GM19099 (cell line): ENCODE data around the gene TEF.
A peak's percentile ranks its signal among the peaks of the same experiment; 100 is the strongest.

Source experiments
- POLR2A ChIP-seq: IDR thresholded peaks from 3 replicates; pipeline ENCODE4 v1.6.1; 2011; ENCODE audit warnings: low read depth; ENCODE audit not compliant: insufficient read length; ENCODE audit errors: extremely low read depth

Gene TEF

DNA sequence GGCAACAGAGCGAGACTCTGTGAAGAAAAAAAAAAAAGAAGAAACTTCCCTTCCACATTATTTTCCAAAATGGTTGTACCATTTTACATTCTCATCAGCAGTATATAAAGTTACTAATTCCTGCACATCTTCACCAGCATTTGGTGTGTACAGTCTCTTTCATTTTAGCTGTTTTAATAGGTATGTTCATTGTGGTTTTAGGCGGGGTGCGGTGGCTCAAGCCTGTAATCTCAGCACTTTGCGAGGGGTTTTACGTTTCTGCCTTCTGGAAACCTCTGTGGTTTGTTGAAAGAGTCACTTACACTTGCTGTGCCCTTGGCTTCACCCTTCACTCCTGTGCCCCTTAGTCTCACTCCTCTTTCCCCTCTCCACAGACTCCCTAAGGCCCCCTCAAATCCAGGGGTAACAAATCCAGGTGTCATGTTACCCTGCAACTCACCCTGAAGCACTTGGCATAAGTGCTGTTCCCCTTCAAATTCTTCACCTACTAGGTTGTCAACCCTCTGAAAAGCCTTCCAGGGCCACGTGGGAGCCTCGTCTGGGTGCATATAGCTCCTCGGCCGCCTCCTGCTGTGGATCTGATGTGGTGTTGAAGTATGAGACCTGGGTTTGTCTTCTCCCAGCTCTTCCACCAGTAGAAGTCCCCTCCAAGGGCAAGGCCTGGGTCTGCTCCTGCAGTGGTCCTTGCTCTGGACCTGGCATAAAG, 44.1 kb downstream of the TEF start:
- TF ChIP-seq POLR2A, result no peak

DNA sequence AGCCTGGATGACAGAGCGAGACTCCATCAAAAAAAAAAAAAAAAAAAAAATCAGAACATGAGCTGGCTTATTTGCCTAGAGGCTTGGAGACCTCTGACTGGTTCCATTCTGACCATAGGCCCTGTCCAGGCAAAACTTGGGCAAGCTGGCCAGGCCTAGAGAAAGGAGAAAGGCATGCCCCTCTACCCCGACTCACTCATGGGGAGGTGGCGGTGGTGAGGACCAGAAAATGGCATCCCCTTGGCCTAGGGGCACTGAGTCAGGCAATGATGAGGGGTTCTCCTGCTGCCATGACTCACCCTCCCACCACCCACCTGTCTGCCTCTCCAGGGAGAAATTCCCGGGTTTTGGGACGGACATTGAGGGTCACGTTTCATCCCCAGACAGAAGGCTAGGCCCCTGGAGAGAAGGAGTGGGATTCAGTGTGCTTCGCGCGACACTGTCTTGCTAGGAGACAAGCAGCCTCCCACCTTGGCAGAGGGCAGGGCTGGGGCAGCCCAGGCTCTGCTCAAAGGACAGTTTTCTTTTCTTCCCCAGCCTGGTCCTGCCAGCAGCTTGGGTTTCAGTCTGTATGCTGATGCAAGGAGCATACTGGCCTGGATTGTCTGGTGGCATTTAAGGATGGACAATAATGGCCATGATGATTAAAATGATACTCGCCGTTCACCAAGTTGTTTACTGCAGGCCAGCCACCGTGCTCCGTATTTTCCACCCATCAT, 47.6 kb downstream of the TEF start:
- no peak for TF ChIP-seq POLR2A

DNA sequence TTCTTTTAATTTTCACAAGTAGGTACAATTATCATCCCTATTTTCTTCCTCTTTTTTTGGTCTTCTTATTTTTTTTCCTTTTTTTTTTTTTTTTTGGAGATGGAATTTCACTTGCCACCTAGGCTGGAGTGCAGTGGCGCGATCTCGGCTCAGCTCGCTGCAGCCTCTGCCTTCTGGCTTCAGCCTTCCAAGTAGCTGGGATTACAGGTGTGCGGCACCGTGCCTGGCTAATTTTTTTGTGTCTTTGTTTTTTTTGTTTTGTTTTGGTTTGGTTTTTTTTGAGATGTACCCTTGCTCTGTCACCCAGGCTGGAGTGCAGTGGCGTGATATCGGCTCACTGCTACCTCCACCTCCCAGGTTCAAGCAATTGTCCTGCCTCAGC, 48.2 kb downstream of the TEF start:
- TF ChIP-seq POLR2A, result no peak

DNA sequence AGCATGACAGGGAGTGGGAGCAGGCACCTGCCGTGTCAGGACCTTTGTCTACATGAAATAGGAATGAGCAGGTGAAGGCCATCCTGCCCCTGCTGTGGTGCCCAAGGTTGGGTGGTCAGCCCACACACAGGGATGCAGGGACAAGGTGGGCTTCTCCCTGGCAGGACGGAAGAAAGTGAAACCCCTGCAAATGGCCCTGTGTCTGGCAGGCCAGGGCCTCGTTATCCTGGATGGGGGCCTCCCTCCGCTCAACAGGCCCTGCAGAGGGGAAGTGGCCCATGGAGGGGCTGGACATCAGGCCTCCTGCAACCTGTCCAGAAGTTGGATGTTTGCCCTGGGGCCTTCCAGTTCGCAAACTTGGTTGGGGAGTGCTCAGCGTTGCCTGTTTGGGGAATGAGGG, 49.9 kb downstream of the TEF start:
- TF ChIP-seq POLR2A, result no peak

DNA sequence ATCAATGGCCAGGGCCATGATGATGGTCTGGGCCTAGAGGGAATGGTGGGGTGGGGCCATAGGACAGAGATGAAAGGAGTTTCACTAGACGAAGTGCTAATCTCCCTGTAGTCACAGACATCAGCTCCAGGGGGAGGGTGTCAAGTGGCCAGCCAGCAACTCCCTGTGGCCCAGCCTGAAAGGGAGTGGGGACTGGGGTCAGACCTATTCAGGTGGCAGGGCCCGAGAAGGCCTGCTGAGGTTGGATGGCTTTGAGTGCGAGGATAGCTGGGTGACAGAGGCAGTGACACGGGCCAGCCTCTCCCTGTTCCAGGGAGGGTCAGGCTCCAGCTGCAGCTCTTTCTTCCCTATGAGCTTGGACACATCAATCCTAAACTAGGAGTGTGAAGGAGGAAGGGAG, 53.8 kb downstream of the TEF start:
- no peak for TF ChIP-seq POLR2A

DNA sequence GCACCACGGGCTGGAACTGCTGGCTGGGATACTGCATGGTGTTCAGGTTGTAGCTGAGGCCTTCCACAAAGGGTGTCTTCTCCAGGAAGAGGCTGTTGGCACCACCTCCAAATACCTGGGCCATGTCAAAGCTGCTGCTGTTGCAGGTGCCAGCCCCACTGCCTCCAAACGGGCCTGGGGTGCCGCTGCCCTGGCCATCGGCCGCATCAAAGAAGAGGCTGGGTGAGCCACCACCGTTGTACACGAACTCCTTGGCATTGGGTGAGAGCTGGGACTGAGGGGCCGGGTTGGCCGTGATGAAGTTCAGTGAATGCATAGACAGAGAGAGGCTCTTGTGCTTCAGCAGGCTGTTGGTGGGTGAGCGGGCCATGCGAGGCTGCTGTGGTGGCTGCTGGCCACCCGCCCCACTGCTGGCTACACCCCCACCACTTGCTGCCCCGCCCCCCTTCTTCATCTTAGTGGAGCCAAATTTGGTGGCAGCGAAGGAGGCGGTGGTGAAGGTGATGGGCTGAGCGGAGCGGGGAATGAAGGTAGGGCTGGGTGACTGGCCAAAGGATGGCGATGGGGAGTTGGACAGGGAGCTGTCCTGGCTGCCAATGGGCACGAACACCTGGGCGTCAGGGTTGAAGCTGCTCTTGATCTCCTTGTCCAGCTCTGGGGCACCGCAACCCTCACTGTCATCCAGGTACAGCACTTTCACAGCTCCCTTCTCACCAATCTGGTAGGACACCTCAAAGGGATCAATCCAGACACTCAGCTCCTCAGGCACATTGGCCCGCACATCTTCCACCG, 54.8 kb downstream of the TEF start:
- no peak for TF ChIP-seq POLR2A

DNA sequence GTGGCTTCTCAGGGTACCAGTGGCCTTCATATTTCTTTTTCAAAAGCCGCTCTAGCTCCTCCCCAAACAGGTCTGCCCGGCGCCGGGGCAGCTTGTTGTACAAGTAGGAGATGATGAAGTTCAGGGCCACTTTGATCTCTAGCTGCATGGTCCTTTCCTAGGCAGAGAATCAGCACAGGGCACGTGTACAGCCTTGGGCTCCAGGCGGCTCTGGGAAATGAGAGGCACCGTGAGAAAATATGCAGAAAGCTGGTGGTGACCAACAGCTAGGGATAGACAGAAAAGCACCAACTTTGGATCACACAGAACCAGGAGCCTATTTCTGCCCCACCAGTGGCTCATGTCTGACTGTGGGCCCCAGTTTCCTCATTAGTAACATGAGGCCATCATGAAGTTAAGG, 55.5 kb downstream of the TEF start:
- no peak for TF ChIP-seq POLR2A

DNA sequence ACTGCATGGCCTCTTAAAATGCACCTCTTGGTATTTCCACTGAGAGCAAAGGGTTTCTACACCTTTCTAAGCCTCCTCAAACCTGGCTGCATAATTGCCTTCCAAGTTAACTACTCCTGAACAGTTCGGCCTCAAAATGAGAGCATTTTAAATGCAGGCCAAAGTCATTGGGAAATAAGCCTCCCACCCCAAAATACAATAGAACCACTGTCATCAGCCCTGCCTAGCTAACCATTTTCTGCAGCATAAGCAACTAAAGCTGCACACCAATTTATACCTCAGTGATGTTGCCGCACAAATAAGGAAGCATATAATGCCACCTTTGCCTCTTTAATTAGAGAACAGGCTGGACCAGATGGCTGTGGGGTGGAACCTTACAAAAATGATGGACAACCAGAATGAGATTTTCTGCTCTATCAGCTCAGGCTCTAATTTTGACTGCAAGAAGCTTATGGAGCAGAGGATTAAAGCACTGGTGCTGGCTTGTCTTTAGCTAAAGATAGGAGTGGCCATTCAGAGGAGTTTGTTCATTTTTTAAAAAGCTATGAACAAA, 60.6 kb downstream of the TEF start:
- no peak for TF ChIP-seq POLR2A

DNA sequence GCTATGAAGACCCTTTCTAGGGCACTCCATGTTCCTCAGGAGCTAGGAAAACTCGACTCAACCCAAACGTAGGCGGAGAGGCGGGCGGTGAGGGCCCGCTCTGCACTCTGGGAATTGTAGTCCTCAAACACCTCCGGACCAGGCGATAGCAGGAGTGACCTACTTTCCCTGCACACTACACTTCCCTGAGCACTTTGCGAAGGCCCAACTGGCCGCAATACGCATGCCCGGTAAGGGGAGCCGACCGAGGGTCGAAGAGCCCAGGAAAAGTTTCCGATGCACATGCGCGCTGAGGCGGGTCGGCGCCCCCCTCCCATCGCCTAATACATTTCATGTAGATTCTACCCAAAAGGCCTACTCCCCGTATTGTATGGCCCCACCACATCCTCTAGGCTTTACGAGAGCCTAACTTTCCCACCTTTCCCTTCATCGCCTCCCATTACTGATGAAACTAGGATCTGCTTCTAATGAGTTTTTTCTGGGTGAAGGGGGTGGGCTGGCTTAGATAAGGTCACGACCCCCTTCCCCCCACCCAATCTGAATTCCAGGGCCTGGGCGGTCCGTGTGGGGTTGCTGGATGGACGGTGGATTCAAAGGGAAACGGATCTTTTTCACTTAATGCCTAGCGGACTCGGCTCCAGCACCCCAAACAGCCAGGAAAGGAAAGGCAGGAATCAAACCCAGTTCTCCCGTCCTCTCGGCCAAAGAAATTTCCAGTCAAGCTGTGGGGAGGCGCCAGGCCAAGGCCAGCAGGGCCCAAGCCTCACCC, 62.8 kb downstream of the TEF start:
- no peak for TF ChIP-seq POLR2A

DNA sequence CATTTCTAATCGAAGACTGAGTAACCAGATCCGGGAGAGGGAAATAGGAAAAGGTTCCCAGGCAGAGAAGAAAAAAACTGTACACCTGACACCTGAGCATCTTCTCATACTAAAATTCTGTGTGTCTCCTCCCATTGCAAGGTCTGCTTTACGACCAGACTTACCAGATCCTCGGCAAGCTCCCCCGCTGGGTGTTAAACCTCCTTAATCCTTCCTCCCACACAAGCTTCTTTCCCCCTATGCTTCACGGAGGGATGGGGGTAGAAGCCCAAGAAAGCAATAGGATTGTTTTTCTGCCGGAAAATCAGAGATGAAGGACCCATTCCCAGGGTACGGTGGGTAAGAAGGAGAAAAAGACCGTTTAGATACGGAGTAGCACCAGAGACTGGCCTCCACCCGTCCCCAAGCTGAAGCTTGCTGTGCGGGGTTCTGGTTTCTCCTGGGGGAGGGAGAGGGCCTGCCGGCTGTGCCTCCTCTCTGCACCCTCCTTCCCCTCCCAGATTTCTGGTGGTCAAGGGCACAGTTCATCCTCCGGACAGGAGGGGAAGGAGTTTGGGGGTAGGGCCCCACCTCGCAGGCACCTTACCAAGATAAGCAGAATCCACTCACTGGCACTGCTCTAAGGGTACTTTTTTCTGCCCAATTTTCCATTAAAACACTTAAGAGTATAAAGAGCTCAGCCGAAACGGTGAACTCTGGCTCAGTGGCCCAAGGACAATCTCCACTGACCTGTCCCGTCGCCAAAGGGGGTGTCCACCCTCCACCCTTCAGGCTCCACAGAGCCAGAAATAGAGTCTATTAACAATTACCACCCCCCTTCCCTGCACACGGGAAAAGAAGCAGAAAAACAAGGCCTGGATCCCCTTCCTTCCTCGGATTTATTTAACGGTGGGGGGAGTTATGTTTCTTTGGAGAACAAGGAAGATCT, 63.7 kb downstream of the TEF start:
- TF ChIP-seq POLR2A, result peak; percentile 24

DNA sequence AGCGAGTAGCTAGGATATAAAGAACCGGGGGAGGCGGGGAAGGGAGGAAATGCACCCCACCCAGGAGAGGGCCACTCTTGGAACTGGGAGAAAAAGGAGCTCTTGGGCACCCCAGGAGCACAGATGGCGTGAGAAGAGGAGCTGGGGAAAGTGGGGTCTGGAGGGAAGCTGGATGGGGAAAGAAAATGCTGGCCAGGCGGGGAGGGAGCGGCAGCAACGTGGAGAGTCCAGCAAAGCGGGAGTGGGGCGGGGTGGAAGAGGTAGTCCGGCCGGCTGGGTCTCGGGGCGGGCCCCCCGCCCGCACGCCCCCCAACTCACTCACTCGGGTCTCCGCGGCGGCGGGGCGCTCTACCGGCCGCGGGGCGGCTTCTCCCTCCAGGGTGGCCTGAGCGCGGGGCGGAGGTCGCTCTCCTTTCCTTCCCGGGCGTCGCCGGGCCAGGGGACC, 64.3 kb downstream of the TEF start:
- no peak for TF ChIP-seq POLR2A

DNA sequence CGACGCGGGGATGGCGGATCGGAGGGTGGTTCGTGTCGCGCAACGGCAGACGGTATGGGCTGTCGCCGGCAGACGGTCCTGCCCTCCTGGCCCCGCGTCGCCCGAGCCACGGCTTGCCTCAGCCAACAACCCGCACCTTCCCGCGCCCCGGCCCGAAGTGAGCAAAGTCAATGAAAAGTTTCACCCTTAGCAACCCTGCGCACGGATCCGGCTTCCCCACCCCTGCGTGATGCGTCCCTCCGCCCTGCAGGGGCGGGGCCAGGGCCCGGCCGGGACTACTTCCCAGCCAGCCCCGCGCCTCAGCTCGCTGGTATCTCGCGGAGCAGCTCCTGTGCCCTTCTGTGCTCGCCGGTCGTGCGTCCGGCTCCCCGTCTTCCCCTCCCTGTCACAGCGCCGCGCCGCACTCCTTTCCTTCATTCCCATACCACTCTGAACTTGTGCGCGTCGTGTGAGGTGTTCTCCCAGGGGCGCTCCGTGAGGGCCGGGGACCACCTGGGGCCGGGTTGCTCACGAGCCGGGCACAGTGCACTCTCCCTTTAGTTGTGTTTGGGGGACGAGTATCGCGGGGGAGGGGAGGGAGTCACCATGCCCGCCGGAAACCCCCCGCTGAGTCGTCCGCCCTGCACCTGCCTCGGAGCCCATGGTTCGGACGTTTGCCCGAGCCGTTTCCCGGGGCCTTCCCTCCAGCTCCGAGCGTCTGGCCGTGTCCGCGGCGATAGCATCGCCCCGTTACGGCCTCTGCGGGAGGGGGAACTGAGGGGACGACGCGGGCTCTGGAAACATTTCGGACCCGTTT, 65.1 kb downstream of the TEF start, which contains the start of gene TOB2:
TSS of gene TOB2 (minus strand) at position 163 of the 796 bp plus-strand sequence. CDS start 9,456 bp downstream, outside the sequence.
- TF ChIP-seq POLR2A, result peak; percentile 99
